Activated CD8-positive, alpha-beta T cell treated with anti-CD3 and anti-CD28 coated beads, Interleukin-2, amount 10 ng/mL, durations not matched to agents 7 days and 5 days (primary cell): Measurements from ENCODE around the gene EID2B. TPM values are rescaled to one million over a fixed set of nuclear protein-coding genes. Genes with fewer than 3 reads are reported as not detected.

Source experiments
- ATAC-seq: fragments of 150-1000 bp; cut with Tn5 transposase; one replicate; pipeline ENCODE4 v1.10.0; 2021; ENCODE audit warnings: moderate library complexity
- CTCF ChIA-PET: fragments of 350-600 bp; sonication (Branson Sonifier 250); formaldehyde crosslinking; loops from one replicate; lab custom pipeline; 2021; ENCODE audit warnings: antibody characterized with exemption; lab: Charles Lee
- POLR2A ChIA-PET: fragments of 350-600 bp; sonication (Branson Sonifier 250); formaldehyde crosslinking; loops from one replicate; lab custom pipeline; 2021; ENCODE audit warnings: antibody characterized with exemption; lab: Charles Lee
- DNase-seq: peaks from one replicate; pipeline ENCODE4 v3.0.0-alpha.2; 2020
- H3K27ac Mint-ChIP-seq: one replicate; pipeline ENCODE4 v1.8.0; 2021; ENCODE audit warnings: mild to moderate bottlenecking, mixed read lengths
- H3K27me3 Mint-ChIP-seq: one replicate; pipeline ENCODE4 v1.8.0; 2021; ENCODE audit warnings: low read depth, mixed read lengths
- H3K36me3 Mint-ChIP-seq: one replicate; pipeline ENCODE4 v1.8.0; 2021; ENCODE audit warnings: low read depth, mixed read lengths
- H3K4me1 Mint-ChIP-seq: one replicate; pipeline ENCODE4 v1.8.0; 2021; ENCODE audit warnings: low read depth, mixed read lengths
- H3K4me3 Mint-ChIP-seq: one replicate; pipeline ENCODE4 v1.8.0; 2021; ENCODE audit warnings: mild to moderate bottlenecking, mixed read lengths
- H3K9me3 Mint-ChIP-seq: one replicate; pipeline ENCODE4 v1.8.0; 2022; ENCODE audit warnings: mixed read lengths; ENCODE audit not compliant: insufficient read depth
- total RNA-seq, 2 experiments: library from RNA; stranded (reverse); gene quantifications; one replicate each; pipeline ENCODE4 v1.2.3, GENCODE V29; 2021

The EID2B gene
- total RNA-seq, 2 experiments from 2014 or later: 4.1 to 4.3 TPM

- H3K9me3 Mint-ChIP-seq: no peaks in the 10 kb centered on the region
- H3K4me1 Mint-ChIP-seq: peaks cover 31% of the 10 kb centered on the region
- H3K27ac Mint-ChIP-seq: no peak overlapping the region
- no peak for DNase-seq
- H3K4me3 Mint-ChIP-seq: no peak overlapping the region
- POLR2A ChIA-PET: no interaction called here
- no peaks in the 10 kb centered on the region for H3K36me3 Mint-ChIP-seq
- CTCF ChIA-PET: interaction anchor here (1.7 to 5.0 kb wide), 3 partner anchors 12 to 123 kb away, joined by 7 to 69 read pairs (median 21); no protein-coding TSS in a partner anchor
- no peak for ATAC-seq
- no peaks in the 10 kb centered on the region for H3K27me3 Mint-ChIP-seq
Observed at GRCh38 chr19:39550197-39550596, 17.5 kb upstream of the EID2B start.

- Mint-ChIP-seq H3K9me3 (no peaks in the 10 kb centered on the region), H3K27ac (no peak overlapping the region), H3K36me3 (no peaks in the 10 kb centered on the region), H3K4me3 (no peak overlapping the region), H3K27me3 (no peaks in the 10 kb centered on the region), H3K4me1 (peaks cover 46% of the 10 kb centered on the region)
- ATAC-seq (no peak), DNase-seq (no peak)
- CTCF ChIA-PET: interaction anchor here (1.2 to 3.1 kb wide), 4 partner anchors 11 to 299 kb away, joined by 3 to 17 read pairs (median 5); no protein-coding TSS in a partner anchor
- POLR2A ChIA-PET: no interaction called here
Observed at GRCh38 chr19:39546599-39546998, 13.9 kb upstream of the EID2B start.

GRCh38 chr19:39544911-39545310 is 12.3 kb upstream of the EID2B start:
- H3K4me3 Mint-ChIP-seq: peak overlapping the region; percentile 4
- CTCF ChIA-PET: interaction anchor here (1.0 to 5.0 kb wide), 5 partner anchors 9 to 248 kb away, joined by 3 to 26 read pairs (median 4); partner anchors contain the start of gene EID2B

GRCh38 chr19:39544226-39544903 is 11.7 kb upstream of the EID2B start:
- H3K27me3 Mint-ChIP-seq: no peaks in the 10 kb centered on the region
- H3K4me1 Mint-ChIP-seq: peaks cover 54% of the 10 kb centered on the region
- no peak for DNase-seq
- no peak for ATAC-seq
- H3K36me3 Mint-ChIP-seq: no peaks in the 10 kb centered on the region
- H3K9me3 Mint-ChIP-seq: no peaks in the 10 kb centered on the region
- H3K27ac Mint-ChIP-seq: peak overlapping the region; percentile 64
- CTCF ChIA-PET: interaction anchor here (0.8 to 5.0 kb wide), 6 partner anchors 9 to 248 kb away, joined by 3 to 26 read pairs (median 4); partner anchors contain the start of gene EID2B
- POLR2A ChIA-PET: interaction anchor here (1.7 kb wide), 1 partner anchor 109 kb away, joined by 5 read pairs; the partner anchor contains the start of gene RPS16
- peak overlapping the region; percentile 4 for H3K4me3 Mint-ChIP-seq

More at GRCh38 chr19:39544911-39545310, 12.3 kb upstream of the EID2B start:
- no peaks in the 10 kb centered on the region for H3K36me3 Mint-ChIP-seq
- DNase-seq: no peak
- peaks cover 54% of the 10 kb centered on the region for H3K4me1 Mint-ChIP-seq
- ATAC-seq: peak; percentile 37
- no peaks in the 10 kb centered on the region for H3K27me3 Mint-ChIP-seq
- POLR2A ChIA-PET: interaction anchor here (1.7 kb wide), 1 partner anchor 109 kb away, joined by 5 read pairs; the partner anchor contains the start of gene RPS16
- no peaks in the 10 kb centered on the region for H3K9me3 Mint-ChIP-seq
- H3K27ac Mint-ChIP-seq: peak overlapping the region; percentile 64

GRCh38 chr19:39543477-39543857 is 10.8 kb upstream of the EID2B start:
- H3K27me3 Mint-ChIP-seq: no peaks in the 10 kb centered on the region
- no peak for ATAC-seq
- peaks cover 60% of the 10 kb centered on the region for H3K4me1 Mint-ChIP-seq
- POLR2A ChIA-PET: no interaction called here
- peaks cover under 1% of the 10 kb centered on the region for H3K36me3 Mint-ChIP-seq
- peak; percentile 11 for DNase-seq
- H3K4me3 Mint-ChIP-seq: no peak overlapping the region
- no peak overlapping the region for H3K27ac Mint-ChIP-seq
- no peaks in the 10 kb centered on the region for H3K9me3 Mint-ChIP-seq
- CTCF ChIA-PET: interaction anchor here (0.8 to 5.0 kb wide), 3 partner anchors 10 to 103 kb away, joined by 3 to 26 read pairs (median 12); partner anchors contain the start of gene EID2B

GRCh38 chr19:39542206-39542605 is 9.6 kb upstream of the EID2B start:
- Mint-ChIP-seq H3K9me3 (no peaks in the 10 kb centered on the region), H3K36me3 (peaks cover 10% of the 10 kb centered on the region), H3K27ac (peak overlapping the region; percentile 43), H3K27me3 (no peaks in the 10 kb centered on the region), H3K4me1 (peaks cover 70% of the 10 kb centered on the region), H3K4me3 (no peak overlapping the region)
- peak; percentile 17 for DNase-seq
- CTCF ChIA-PET: interaction anchor here (0.6 to 5.0 kb wide), 7 partner anchors 9 to 302 kb away, joined by 3 to 26 read pairs (median 4); partner anchors contain the start of genes EID2B and TIMM50
- no peak for ATAC-seq
- POLR2A ChIA-PET: interaction anchor here (1.8 to 2.9 kb wide), 2 partner anchors 97 to 101 kb away, joined by 5 to 6 read pairs; partner anchors contain the start of gene SUPT5H

GRCh38 chr19:39540333-39540673 is 7.7 kb upstream of the EID2B start:
- ATAC-seq: no peak
- CTCF ChIA-PET: interaction anchor here (1.1 to 2.5 kb wide), 3 partner anchors 100 to 133 kb away, joined by 4 to 18 read pairs (median 10); no protein-coding TSS in a partner anchor
- Mint-ChIP-seq H3K4me3 (peak overlapping the region; percentile 95), H3K9me3 (no peaks in the 10 kb centered on the region), H3K4me1 (peaks cover 61% of the 10 kb centered on the region), H3K27ac (peak overlapping the region; percentile 94), H3K27me3 (no peaks in the 10 kb centered on the region), H3K36me3 (peaks cover 15% of the 10 kb centered on the region)
- POLR2A ChIA-PET: interaction anchor here (2.8 to 2.9 kb wide), 2 partner anchors 99 to 105 kb away, joined by 6 to 14 read pairs; partner anchors contain the start of gene RPS16
- no peak for DNase-seq

- ChIA-PET CTCF (interaction anchor here (0.8 to 2.5 kb wide), 6 partner anchors 99 to 133 kb away, joined by 4 to 18 read pairs (median 5); partner anchors contain the start of genes PLEKHG2 and RPS16), POLR2A (interaction anchor here (0.6 to 2.9 kb wide), 6 partner anchors 10 to 141 kb away, joined by 3 to 14 read pairs (median 5); partner anchors contain the start of genes RPS16, SUPT5H and ZFP36)
- H3K4me1 Mint-ChIP-seq: peaks cover 58% of the 10 kb centered on the region
- H3K36me3 Mint-ChIP-seq: peaks cover 15% of the 10 kb centered on the region
- no peaks in the 10 kb centered on the region for H3K27me3 Mint-ChIP-seq
- ATAC-seq (peak; percentile 91), DNase-seq (peak; percentile 97)
- peak within 1 kb of the TSS; percentile 94 for H3K27ac Mint-ChIP-seq
- H3K9me3 Mint-ChIP-seq: no peaks in the 10 kb centered on the region
- peak within 1 kb of the TSS; percentile 95 for H3K4me3 Mint-ChIP-seq
Observed at GRCh38 chr19:39539518-39540332, 7.1 kb upstream of the EID2B start, which contains the start of gene EID2. EID2 (minus strand) TSS chr19:39540161; CDS start chr19:39540079, 82 bp downstream.

- DNase-seq (no peak), ATAC-seq (no peak)
- POLR2A ChIA-PET: interaction anchor here (0.6 to 2.8 kb wide), 5 partner anchors 9 to 140 kb away, joined by 3 to 14 read pairs (median 5); partner anchors contain the start of genes RPS16, SUPT5H and ZFP36
- Mint-ChIP-seq H3K27ac (peak overlapping the region; percentile 53), H3K27me3 (no peaks in the 10 kb centered on the region), H3K4me1 (peaks cover 52% of the 10 kb centered on the region), H3K9me3 (no peaks in the 10 kb centered on the region), H3K4me3 (peak overlapping the region; percentile 95), H3K36me3 (peaks cover 15% of the 10 kb centered on the region)
- CTCF ChIA-PET: interaction anchor here (0.8 to 2.5 kb wide), 4 partner anchors 99 to 134 kb away, joined by 4 to 18 read pairs (median 5); partner anchors contain the start of genes PLEKHG2 and RPS16
Observed at GRCh38 chr19:39539165-39539517, 6.5 kb upstream of the EID2B start.

GRCh38 chr19:39533791-39534190 is 1.1 kb upstream of the EID2B start:
- Mint-ChIP-seq H3K27ac (no peak overlapping the region), H3K36me3 (peaks cover 16% of the 10 kb centered on the region), H3K9me3 (no peaks in the 10 kb centered on the region), H3K4me3 (no peak overlapping the region), H3K4me1 (peaks cover 30% of the 10 kb centered on the region), H3K27me3 (no peaks in the 10 kb centered on the region)
- CTCF ChIA-PET: interaction anchor here (0.6 to 3.5 kb wide), 12 partner anchors 10 to 258 kb away, joined by 3 to 30 read pairs (median 8); partner anchors contain the start of genes RPS16 and SUPT5H
- DNase-seq (no peak), ATAC-seq (no peak)
- POLR2A ChIA-PET: interaction anchor here (0.6 kb wide), 1 partner anchor 15 kb away, joined by 4 read pairs; no protein-coding TSS in a partner anchor
